ENCODE results near the gene MAP2K3.

The MAP2K3 gene

DNA sequence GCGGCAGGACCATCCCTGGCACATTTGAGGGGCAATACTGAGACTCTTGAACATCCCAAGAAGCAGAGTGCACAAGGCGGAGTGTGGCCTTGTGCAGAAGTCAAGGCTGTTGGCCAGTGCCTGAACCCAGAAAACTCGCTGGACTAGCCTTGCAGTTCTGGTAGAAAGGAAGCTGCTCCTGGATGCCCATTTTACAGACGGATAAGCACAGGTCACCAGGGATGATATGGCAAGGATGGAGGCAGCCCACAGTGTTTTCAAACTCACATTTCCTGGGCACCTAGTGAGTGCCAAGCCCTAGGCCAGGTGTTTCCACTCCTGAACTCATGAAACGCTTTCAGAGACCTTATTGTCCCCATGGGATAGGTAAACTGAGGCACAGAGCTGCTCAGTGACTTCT lies 1.7 kb upstream of the MAP2K3 start:
- TF ChIP-seq, protein P1, sequence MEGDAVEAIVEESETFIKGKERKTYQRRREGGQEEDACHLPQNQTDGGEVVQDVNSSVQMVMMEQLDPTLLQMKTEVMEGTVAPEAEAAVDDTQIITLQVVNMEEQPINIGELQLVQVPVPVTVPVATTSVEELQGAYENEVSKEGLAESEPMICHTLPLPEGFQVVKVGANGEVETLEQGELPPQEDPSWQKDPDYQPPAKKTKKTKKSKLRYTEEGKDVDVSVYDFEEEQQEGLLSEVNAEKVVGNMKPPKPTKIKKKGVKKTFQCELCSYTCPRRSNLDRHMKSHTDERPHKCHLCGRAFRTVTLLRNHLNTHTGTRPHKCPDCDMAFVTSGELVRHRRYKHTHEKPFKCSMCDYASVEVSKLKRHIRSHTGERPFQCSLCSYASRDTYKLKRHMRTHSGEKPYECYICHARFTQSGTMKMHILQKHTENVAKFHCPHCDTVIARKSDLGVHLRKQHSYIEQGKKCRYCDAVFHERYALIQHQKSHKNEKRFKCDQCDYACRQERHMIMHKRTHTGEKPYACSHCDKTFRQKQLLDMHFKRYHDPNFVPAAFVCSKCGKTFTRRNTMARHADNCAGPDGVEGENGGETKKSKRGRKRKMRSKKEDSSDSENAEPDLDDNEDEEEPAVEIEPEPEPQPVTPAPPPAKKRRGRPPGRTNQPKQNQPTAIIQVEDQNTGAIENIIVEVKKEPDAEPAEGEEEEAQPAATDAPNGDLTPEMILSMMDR (conservative IDR thresholded peaks at IDR 0.05; ENCODE audit: control insufficient read depth, insufficient read depth, low read depth, low read length): no peak
- DNase-seq (ENCODE audit: low read depth): no peak
- H3K4me3 ChIP-seq (ENCODE audit: control insufficient read depth, low read depth, low read length): no peak overlapping the region

DNA sequence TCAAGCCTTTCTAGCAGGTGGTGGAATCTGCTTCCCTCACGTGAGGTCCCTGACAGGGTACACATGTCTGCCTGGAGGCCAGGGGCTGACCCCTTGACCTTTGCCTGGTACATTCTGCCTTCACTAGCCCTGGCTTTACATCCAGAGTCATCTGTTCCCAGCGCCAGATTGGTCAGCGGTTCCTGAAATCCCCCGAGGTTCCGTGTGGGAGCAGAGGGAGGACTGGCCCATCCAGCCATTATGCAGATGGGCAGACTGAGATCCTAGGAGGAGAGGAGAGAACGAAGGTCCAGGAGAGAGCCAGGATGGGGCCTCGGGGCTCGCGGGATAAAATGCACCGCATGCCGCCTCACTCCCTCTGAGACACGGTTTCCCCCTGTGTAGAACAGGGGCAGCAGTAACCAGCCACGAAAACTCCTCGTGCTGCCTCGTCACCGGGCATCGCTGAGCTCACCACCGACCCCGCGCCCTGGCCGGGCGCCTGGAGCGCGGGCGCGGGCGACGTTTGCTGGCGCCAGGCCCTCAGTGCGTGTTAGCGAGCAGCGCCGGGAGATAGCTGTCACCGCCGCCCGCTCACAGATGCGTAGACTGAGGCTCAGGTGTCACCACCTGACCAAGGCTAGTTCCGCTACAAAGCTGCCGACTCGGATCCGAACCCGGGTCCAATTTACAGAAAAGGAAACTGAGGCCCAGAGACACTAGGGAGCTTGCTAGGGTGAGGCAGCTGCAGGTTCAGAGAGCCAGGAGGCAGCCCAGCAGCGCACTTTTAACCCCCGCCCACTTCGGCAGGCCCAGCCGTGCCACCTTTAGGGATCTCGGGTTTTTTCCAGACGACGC lies 811 bp upstream of the MAP2K3 start:
- DNase-seq (ENCODE audit: low read depth): peak; percentile 69
- TF ChIP-seq, protein P1 (conservative IDR thresholded peaks at IDR 0.05; ENCODE audit: control insufficient read depth, insufficient read depth, low read depth, low read length): no peak

DNA sequence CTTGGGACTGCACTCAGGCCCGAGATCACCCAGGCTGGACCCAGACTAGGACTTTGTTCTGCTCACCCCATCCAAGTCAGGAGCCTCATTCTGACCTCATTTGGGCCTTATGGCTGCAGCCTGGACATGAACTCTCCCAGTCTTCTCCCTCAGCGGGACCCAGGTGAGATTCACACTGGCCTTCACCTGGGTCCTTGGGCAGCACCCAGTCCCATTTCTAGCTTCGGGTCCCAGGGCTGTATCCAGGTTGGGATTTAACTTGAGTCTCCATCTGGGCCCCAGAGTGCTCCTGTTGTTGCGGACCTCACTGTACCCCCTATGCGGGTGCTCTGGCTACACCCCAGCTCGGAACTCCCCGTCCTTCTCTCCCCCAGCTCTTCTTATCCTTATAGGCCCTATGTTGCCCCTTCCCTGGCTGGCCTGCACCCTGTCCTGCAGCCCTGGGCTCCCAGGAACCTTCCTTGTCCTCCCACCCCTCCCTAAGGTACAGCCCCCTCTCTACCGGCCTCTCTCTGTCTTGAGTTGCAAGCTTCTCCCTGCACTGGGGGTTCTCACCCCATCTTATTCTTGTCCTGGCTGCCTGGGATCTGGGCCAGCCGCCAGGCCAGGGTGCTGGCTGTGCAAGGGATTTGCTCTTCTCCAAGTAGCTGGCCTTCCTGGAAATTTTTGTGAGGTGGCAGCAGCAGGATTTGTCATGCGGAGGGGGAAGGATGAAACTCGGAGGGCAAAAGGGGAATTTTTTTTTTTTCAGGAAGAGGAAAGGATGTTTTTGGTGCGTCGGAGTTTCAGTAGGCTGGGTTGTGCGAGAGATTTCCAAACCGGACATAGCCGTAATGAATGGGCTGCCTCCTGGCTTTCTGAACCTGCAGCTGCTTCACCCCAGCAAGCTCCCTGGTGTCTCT lies 904 bp downstream of the MAP2K3 start:
- peak; percentile 69 for DNase-seq (ENCODE audit: low read depth)
- TF ChIP-seq, protein P1 (conservative IDR thresholded peaks at IDR 0.05; ENCODE audit: control insufficient read depth, insufficient read depth, low read depth, low read length): no peak
- peak overlapping the region; percentile 84 for H3K4me3 ChIP-seq (ENCODE audit: control insufficient read depth, low read depth, low read length)

More for the DNA sequence above, 811 bp upstream of the MAP2K3 start:
- H3K4me3 ChIP-seq (ENCODE audit: control insufficient read depth, low read depth, low read length): peak overlapping the region; percentile 44

DNA sequence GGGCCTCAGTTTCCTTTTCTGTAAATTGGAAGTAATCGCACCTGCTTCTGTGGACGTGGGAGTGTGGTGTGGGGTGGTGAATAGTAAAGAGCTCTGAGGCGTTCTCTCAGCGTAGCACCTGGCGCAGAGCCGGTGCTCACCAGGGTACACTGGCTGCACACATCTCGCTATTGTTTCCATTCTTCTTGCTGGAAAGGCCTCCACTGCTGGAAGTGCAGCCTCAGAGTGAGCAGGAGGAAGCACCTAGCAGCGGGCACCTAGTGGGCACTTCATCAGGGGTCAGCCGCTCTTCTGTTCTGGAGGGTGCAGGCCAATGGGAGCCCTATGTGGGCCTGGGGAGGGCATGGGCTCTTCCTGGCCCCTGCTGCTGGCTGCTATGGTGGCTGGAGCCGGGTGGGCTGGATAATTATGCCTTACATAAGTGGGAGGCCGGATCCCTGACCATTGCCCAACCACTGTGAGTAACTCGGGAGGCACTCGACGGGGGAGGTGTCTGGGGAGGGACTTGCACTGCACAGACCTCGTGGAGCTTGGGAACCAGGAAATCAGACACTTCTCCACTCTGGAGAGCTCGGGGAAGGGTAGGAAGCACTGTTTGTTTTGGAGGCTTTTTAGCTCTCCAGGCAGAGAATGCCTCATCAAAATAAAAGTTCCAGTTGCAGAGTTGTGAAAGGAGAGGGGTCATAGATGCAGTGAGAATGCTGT lies 1.7 kb downstream of the MAP2K3 start:
- DNase-seq (ENCODE audit: low read depth): peak; percentile 99
- H3K4me3 ChIP-seq (ENCODE audit: control insufficient read depth, low read depth, low read length): peak overlapping the region; percentile 84
- TF ChIP-seq, protein P1 (conservative IDR thresholded peaks at IDR 0.05; ENCODE audit: control insufficient read depth, insufficient read depth, low read depth, low read length): no peak

DNA sequence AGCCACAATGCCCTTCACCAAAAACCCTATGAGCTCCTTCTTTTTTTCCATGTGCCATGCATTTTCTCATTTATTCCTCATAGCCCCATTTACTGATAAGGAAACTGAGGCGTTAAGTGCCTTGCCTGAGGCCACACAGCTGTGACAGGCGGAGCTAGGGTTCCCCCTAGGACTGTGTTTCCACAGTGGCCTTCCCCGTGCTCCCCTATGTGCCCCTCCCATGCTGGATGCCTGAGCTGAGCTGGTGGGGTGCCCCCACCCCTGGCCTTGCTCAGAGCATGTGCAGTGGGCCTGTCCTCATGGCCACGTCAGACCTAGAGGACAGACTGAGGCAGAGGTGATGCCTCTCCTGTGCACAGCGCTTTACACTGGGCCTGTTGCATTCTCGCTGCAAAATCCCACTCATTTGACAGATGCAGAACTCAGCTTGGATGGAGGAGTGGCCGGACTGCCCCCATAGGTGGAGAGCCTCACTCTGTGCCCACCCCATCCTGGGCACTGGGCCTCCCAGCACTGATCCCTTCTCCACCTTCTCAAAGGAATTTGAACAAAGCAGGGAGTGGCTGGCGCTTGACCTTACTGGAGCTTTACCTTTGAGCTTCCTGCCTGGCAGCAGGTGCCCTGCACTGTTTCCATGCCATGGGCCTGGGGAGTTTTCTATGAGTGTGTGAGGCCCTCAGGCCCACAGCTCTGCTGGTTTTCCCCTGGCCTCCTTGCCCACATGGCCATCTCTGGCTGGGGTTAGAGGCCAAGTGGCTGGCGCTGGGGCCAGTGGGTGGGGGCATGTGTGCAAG lies 2.6 kb downstream of the MAP2K3 start:
- DNase-seq (ENCODE audit: low read depth): no peak
- TF ChIP-seq, protein P1 (conservative IDR thresholded peaks at IDR 0.05; ENCODE audit: control insufficient read depth, insufficient read depth, low read depth, low read length): no peak
- H3K4me3 ChIP-seq (ENCODE audit: control insufficient read depth, low read depth, low read length): peak overlapping the region; percentile 84

Measured in fibroblast of mammary gland (primary cell).